GM19452 (cell line): ENCODE data around the gene USH2A.
A peak's percentile ranks its signal among the peaks of the same experiment; 100 is the strongest.
"Not testable (repeated sequence)": the region's sequence is repeated elsewhere in the genome, so short reads cannot be mapped to it uniquely, and the experiment has no call there.

Experiments used
- ATAC-seq: cut with Tn5 transposase; IDR thresholded peaks from one replicate; pipeline ENCODE4 v1.9.1; 2021; ENCODE audit not compliant: unreplicated experiment

Gene USH2A

GRCh38 chr1:216054600-216054999 lies 368.6 kb downstream of the USH2A start:
- no peak for ATAC-seq

GRCh38 chr1:216051071-216051470 lies 372.2 kb downstream of the USH2A start:
- ATAC-seq: no peak

GRCh38 chr1:216049741-216050430 lies 373.4 kb downstream of the USH2A start:
- no peak for ATAC-seq

GRCh38 chr1:216047811-216048572 lies 375.3 kb downstream of the USH2A start:
- no peak for ATAC-seq

GRCh38 chr1:216046336-216046735 lies 376.9 kb downstream of the USH2A start:
- ATAC-seq: no peak

GRCh38 chr1:216045400-216045799 lies 377.8 kb downstream of the USH2A start:
- ATAC-seq: no peak

- no peak for ATAC-seq
Observed at GRCh38 chr1:216044538-216044937, 378.7 kb downstream of the USH2A start.

GRCh38 chr1:216034506-216034905 lies 388.7 kb downstream of the USH2A start:
- no peak for ATAC-seq

GRCh38 chr1:216032961-216033614 lies 390.2 kb downstream of the USH2A start:
- no peak for ATAC-seq

GRCh38 chr1:216032284-216032683 lies 391.0 kb downstream of the USH2A start:
- no peak for ATAC-seq

GRCh38 chr1:216028631-216029030 lies 394.6 kb downstream of the USH2A start:
- ATAC-seq: no peak

- no peak for ATAC-seq
Observed at GRCh38 chr1:216024546-216024945, 398.7 kb downstream of the USH2A start.

- no peak for ATAC-seq
Observed at GRCh38 chr1:216020743-216021345, 402.4 kb downstream of the USH2A start.

GRCh38 chr1:216015116-216015515 lies 408.1 kb downstream of the USH2A start:
- no peak for ATAC-seq

GRCh38 chr1:216014086-216014485 lies 409.2 kb downstream of the USH2A start:
- ATAC-seq: no peak

- ATAC-seq: not testable (repeated sequence)
Observed at GRCh38 chr1:216009456-216009855, 413.8 kb downstream of the USH2A start.

GRCh38 chr1:216005916-216006315 lies 417.3 kb downstream of the USH2A start:
- ATAC-seq: peak; percentile 88

GRCh38 chr1:215992620-215993019 lies 430.6 kb downstream of the USH2A start:
- no peak for ATAC-seq

- no peak for ATAC-seq
Observed at GRCh38 chr1:215987092-215987875, 436.0 kb downstream of the USH2A start.

GRCh38 chr1:215986401-215986800 lies 436.8 kb downstream of the USH2A start:
- ATAC-seq: no peak

- no peak for ATAC-seq
Observed at GRCh38 chr1:215983680-215984079, 439.6 kb downstream of the USH2A start.
